Panc1 (cell line): ENCODE measurements around the gene RANBP3L. TPM values are rescaled to one million over a fixed set of nuclear protein-coding genes. Genes with fewer than 3 reads are reported as not detected.

Experiments used
- ATAC-seq: fragments of 200-7000 bp; cut with Tn5 transposase; 2 replicates; pipeline ENCODE4 v1.9.1; 2020; ENCODE audit warnings: mild to moderate bottlenecking, moderate library complexity
- BruUV-seq: library from RNA; stranded (reverse); fragments of 400-500 nt; replicated peaks from 2 replicates; lab custom pipeline; 2021; lab: Mats Ljungman, UMichigan
- CTCF ChIA-PET: fragments of 300-600 bp; sonication (Branson Sonifier 250); formaldehyde crosslinking; loops from one replicate; lab custom pipeline; 2022; ENCODE audit warnings: antibody characterized with exemption; lab: Charles Lee
- POLR2A ChIA-PET: fragments of 300-600 bp; sonication (Branson Sonifier 250); formaldehyde crosslinking; loops from one replicate; lab custom pipeline; 2022; ENCODE audit warnings: antibody characterized with exemption; lab: Charles Lee
- DNase-seq: peaks from one replicate; pipeline ENCODE4 v3.0.0-alpha.2; 2010; ENCODE audit warnings: low read depth, low spot score
- H3K27ac ChIP-seq: 2 replicates; pipeline ENCODE4 v1.5.1; 2011; ENCODE audit warnings: mild to moderate bottlenecking, low read length, inconsistent platforms
- H3K27me3 ChIP-seq: fragments of 200-500 bp; sonication (Bioruptor generic); 2 replicates; pipeline ENCODE4 v1.6.0; 2014; ENCODE audit warnings: low read length, inconsistent platforms; ENCODE audit not compliant: control insufficient read depth, insufficient read depth
- H3K36me3 ChIP-seq: fragments of 200-500 bp; sonication (Bioruptor generic); 2 replicates; pipeline ENCODE4 v1.5.1; 2014; ENCODE audit warnings: inconsistent platforms, mild to moderate bottlenecking, low read length, moderate library complexity; ENCODE audit not compliant: control insufficient read depth, insufficient read depth
- H3K4me1 ChIP-seq: 2 replicates; pipeline ENCODE4 v1.5.1; 2011; ENCODE audit warnings: inconsistent platforms, mild to moderate bottlenecking, low read length, moderate library complexity; ENCODE audit not compliant: control insufficient read depth, insufficient read depth
- H3K4me3 ChIP-seq, 2 experiments: 2 replicates each; pipeline ENCODE4 v1.5.1; 2011 to 2012; ENCODE audit warnings: low read depth in 2 of 2, low read length in 2 of 2, mild to moderate bottlenecking in 2 of 2, inconsistent platforms in 1 of 2, moderate library complexity in 1 of 2
- H3K9me3 ChIP-seq: fragments of 200-500 bp; sonication (Bioruptor generic); 2 replicates; pipeline ENCODE4 v1.5.1; 2014; ENCODE audit warnings: low read depth, mild to moderate bottlenecking, inconsistent platforms, low read length, moderate library complexity; ENCODE audit not compliant: control insufficient read depth, insufficient read depth
- POLR2AphosphoS5 ChIP-seq: IDR thresholded peaks from 2 replicates; pipeline ENCODE4 v1.6.1; 2012; ENCODE audit warnings: mild to moderate bottlenecking, low read depth, low read length, moderate library complexity
- SIN3A ChIP-seq: IDR thresholded peaks from 2 replicates; pipeline ENCODE4 v1.6.1; 2012; ENCODE audit warnings: low read depth, mild to moderate bottlenecking, low read length, moderate library complexity, borderline replicate concordance; ENCODE audit not compliant: insufficient read depth
- TCF7L2 ChIP-seq: IDR thresholded peaks from 2 replicates; pipeline ENCODE4 v1.6.1; 2011; ENCODE audit warnings: mild to moderate bottlenecking, low read depth, low read length, inconsistent platforms
- in situ Hi-C: cut with HindIII; loops from 2 replicates; pipeline ENCODE4 v1.10.0; 2016; ENCODE audit warnings: low sequenced_read_pairs, low pct_unique_long_range_greater_than_20kb
- intact Hi-C: fragments of 100-400 bp; cut with micrococcal nuclease; formaldehyde crosslinking; loops from one replicate; pipeline ENCODE4 v1.10.0; 2022; ENCODE audit not compliant: unreplicated experiment
- total RNA-seq: library from RNA; stranded (reverse); gene quantifications from one replicate; pipeline ENCODE4 v1.2.1, GENCODE V29; 2021; ENCODE audit not compliant: unreplicated experiment
- TF ChIP-seq, protein P1 (sequence below): fragments of 450-650 bp; IDR thresholded peaks from 2 replicates; pipeline ENCODE4 v1.5.1; 2017; ENCODE audit warnings: mild to moderate bottlenecking
- TF ChIP-seq, protein P2 (sequence below), 2 experiments: IDR thresholded peaks; 2 replicates each; pipeline ENCODE4 v1.6.1; 2011 to 2012; ENCODE audit warnings: low read depth in 2 of 2, control low read depth in 1 of 2, low read length in 1 of 2, mild to moderate bottlenecking in 1 of 2, moderate library complexity in 1 of 2; ENCODE audit not compliant: insufficient read depth in 1 of 2

RANBP3L gene
- total RNA-seq, 1 experiment from 2014 or later, result 0.28 TPM

DNA sequence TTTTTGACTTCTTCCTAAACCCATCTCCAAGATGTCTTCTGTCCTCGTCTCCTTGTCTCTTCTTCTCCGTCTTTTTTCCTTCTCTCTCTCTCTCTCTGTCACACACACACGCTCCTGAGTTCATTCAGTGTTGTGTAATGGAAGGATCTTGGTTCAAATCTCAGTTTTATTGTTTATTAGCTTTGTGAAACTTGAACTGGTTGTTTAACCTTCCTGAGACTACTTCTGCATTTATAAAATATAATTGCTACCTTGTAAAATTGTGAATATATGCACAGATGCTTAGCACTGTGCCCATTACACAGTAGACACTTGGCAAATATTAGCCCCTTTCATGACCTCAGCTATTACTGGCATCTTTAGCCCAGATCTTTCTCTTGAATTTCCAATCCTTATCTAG, 57.6 kb downstream of the RANBP3L start:
- no peaks in the 10 kb centered on the region for H3K9me3 ChIP-seq
- intact Hi-C loops (no loop called here), in situ Hi-C loops (no loop called here)
- ATAC-seq (no peak), DNase-seq (no peak)
- H3K27ac ChIP-seq, result no peak overlapping the region
- no peak for TF ChIP-seq TCF7L2
- TF ChIP-seq POLR2AphosphoS5, result no peak
- TF ChIP-seq, protein P1, sequence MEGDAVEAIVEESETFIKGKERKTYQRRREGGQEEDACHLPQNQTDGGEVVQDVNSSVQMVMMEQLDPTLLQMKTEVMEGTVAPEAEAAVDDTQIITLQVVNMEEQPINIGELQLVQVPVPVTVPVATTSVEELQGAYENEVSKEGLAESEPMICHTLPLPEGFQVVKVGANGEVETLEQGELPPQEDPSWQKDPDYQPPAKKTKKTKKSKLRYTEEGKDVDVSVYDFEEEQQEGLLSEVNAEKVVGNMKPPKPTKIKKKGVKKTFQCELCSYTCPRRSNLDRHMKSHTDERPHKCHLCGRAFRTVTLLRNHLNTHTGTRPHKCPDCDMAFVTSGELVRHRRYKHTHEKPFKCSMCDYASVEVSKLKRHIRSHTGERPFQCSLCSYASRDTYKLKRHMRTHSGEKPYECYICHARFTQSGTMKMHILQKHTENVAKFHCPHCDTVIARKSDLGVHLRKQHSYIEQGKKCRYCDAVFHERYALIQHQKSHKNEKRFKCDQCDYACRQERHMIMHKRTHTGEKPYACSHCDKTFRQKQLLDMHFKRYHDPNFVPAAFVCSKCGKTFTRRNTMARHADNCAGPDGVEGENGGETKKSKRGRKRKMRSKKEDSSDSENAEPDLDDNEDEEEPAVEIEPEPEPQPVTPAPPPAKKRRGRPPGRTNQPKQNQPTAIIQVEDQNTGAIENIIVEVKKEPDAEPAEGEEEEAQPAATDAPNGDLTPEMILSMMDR, result no peak
- no peak for TF ChIP-seq SIN3A
- TF ChIP-seq, protein P2, sequence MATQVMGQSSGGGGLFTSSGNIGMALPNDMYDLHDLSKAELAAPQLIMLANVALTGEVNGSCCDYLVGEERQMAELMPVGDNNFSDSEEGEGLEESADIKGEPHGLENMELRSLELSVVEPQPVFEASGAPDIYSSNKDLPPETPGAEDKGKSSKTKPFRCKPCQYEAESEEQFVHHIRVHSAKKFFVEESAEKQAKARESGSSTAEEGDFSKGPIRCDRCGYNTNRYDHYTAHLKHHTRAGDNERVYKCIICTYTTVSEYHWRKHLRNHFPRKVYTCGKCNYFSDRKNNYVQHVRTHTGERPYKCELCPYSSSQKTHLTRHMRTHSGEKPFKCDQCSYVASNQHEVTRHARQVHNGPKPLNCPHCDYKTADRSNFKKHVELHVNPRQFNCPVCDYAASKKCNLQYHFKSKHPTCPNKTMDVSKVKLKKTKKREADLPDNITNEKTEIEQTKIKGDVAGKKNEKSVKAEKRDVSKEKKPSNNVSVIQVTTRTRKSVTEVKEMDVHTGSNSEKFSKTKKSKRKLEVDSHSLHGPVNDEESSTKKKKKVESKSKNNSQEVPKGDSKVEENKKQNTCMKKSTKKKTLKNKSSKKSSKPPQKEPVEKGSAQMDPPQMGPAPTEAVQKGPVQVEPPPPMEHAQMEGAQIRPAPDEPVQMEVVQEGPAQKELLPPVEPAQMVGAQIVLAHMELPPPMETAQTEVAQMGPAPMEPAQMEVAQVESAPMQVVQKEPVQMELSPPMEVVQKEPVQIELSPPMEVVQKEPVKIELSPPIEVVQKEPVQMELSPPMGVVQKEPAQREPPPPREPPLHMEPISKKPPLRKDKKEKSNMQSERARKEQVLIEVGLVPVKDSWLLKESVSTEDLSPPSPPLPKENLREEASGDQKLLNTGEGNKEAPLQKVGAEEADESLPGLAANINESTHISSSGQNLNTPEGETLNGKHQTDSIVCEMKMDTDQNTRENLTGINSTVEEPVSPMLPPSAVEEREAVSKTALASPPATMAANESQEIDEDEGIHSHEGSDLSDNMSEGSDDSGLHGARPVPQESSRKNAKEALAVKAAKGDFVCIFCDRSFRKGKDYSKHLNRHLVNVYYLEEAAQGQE (IDR thresholded peaks at IDR 0.05; ENCODE audit: insufficient read depth in 1 of 2, low read depth in 2 of 2, low read length in 1 of 2), result no peak
- POLR2A ChIA-PET, result no interaction called here
- H3K27me3 ChIP-seq, result no peaks in the 10 kb centered on the region; the same call in 1 of the 2 replicates
- peaks cover 17% of the 10 kb centered on the region for H3K4me1 ChIP-seq
- CTCF ChIA-PET, result no interaction called here
- no TSS peak for BruUV-seq
- H3K36me3 ChIP-seq, result no peaks in the 10 kb centered on the region; the same call in none of the 2 replicates
- no peak overlapping the region for H3K4me3 ChIP-seq

DNA sequence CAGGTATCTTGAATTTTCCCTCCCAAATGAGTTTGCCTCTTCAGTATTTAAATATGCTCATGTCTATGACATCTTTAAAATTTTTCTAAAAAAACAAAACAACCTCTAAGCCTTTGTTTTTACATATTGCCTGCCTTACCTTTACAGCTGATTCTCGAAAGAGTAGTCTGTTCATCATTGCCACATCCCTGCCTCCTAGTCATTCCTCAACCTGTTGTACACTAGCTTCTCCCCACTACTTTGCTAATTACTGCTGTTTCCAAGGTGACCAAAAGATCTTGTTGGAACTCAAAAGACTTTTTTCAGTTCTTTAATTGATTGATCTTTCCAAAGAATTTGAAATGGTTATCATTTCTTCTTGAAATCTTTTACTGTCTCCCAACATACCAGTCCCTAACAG, 58.0 kb downstream of the RANBP3L start:
- BruUV-seq, result TSS peak; percentile 81
- TF ChIP-seq POLR2AphosphoS5, result no peak
- no peak for TF ChIP-seq TCF7L2
- TF ChIP-seq SIN3A, result no peak
- TF ChIP-seq, protein P2 (IDR thresholded peaks at IDR 0.05; ENCODE audit: insufficient read depth in 1 of 2, low read depth in 2 of 2, low read length in 1 of 2), result no peak
- TF ChIP-seq, protein P1, result no peak
- H3K27ac ChIP-seq, result no peak overlapping the region
- H3K4me3 ChIP-seq, result no peak overlapping the region
- H3K9me3 ChIP-seq, result no peaks in the 10 kb centered on the region
- ATAC-seq (no peak), DNase-seq (no peak)
- ChIA-PET CTCF (no interaction called here), POLR2A (no interaction called here)
- no peaks in the 10 kb centered on the region; the same call in none of the 2 replicates for H3K36me3 ChIP-seq
- H3K27me3 ChIP-seq, result no peaks in the 10 kb centered on the region; the same call in 1 of the 2 replicates
- intact Hi-C loops, result no loop called here
- in situ Hi-C loops, result no loop called here
- peaks cover 19% of the 10 kb centered on the region for H3K4me1 ChIP-seq
